ENCODE results near the gene NT5C3A.

Gene NT5C3A

GRCh38 chr7:33079096-33079495 lies 16.5 kb upstream of the NT5C3A start:
- no peak for DNase-seq

GRCh38 chr7:33076737-33077136 lies 14.2 kb upstream of the NT5C3A start:
- no peak for DNase-seq

GRCh38 chr7:33075818-33076518 lies 13.4 kb upstream of the NT5C3A start:
- DNase-seq, result no peak

GRCh38 chr7:33073243-33073642 lies 10.7 kb upstream of the NT5C3A start:
- no peak for DNase-seq

DNA sequence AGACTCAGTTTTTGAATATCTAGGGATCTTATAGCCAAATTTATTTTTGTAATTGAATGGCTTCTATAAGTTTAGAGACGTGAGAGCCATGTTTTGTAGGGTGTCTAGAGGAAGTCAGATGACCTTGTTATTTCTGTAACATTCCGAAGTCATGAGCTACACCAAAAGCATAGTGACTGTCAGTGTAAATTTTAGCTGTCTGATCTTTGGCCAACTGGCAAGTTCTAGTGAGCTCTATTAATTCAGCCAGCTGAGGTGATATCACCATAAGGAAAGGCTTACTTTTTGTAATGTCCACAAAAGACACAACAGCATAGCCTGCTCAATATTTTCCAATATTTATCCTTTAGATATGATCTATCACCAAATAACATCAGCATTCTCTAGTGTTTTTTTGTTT lies 9.9 kb upstream of the NT5C3A start:
- no peak for DNase-seq

DNA sequence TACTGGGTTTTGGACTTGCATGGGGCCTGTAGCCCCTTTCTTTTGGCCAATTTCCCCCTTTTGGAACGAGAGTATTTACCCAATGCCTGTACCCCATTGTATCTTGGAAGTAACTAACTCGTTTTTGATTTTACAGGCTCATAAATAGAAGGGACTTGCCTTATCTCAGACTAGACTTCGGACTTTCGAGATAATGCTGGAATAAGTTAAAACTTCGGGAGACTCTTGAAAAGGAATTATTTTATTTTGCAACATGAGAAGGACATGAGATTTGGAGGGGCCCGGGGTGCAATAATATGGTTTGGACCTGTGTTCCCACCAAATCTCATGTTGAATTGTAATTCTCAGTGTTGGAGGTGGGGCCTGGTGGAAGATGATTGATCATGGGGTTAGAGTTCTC lies 8.3 kb upstream of the NT5C3A start:
- no peak for DNase-seq

DNA sequence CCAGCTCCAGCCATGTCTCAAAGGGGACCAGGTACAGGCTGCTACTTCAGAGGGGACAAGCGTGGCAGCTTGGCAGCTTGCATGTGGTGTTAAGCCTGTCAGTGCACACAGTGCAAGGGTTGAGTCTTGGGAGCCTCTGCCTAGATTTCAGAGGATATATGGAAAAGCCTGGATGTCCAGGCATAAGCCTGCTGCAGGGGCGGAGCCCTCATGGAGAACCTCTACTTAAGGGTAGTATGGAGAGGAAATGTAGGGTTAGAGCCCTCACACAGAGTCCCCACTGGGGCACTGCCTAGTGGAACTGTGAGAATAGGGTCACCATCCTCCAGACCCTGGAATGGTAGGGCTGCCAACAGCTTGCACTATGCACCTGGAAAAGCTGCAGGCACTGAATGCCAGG lies 7.7 kb upstream of the NT5C3A start:
- DNase-seq, result no peak

- DNase-seq, result no peak
These were observed 5.3 kb upstream of the NT5C3A start for GRCh38 chr7:33067921-33068320.

GRCh38 chr7:33066771-33067170 lies 4.2 kb upstream of the NT5C3A start:
- DNase-seq, result no peak

DNA sequence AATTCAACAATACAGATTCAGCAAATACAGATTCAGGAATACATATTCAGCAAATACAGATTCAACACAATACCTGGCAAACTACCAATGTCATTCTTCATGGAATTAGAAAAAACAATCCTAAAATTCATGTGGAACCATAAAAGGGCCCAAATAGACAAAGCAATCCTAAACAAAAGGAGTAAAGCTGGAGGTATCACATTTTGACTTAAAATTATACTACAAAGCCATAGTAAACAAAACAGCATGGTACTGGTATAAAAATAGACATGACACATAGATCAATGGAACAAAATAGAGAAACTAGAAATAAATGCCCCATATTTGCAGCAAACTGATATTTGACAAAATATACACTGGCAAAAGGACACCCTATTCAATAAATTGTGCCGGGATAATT lies 3.4 kb upstream of the NT5C3A start:
- DNase-seq, result no peak

DNA sequence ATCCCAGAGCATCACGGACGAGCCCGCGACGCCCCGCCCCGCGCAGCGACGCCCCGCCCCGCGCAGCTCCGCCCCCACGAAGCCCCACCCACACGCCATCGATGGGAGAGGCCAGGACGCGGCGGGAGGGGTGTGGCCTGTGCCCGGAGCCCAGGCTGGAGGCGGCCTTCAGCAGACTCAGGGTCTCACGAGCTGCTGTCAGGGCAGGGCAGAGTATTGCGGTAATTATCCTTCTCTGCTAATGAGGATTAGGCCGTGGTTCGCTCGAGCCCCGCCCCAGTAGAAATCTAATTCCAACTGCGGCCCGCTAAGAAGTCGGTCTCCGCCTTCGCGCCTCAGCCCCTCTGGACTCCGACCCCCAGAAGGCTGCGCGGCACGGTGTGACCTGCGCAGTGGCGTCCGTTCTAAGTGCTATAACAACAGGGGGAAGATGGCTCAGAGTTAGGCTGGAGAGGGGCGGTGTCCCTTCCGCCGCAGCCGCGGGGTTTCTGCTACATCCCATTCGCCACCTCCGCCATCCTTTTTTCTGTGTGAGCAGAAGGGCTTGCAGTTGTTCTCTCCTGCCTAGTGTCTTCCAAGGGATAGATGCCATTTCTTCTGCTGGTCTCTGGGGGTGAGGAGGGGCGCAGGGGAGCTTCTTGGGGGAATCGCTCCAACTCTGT lies 337 bp upstream of the NT5C3A start:
- DNase-seq, result peak; percentile 100

- no peak for DNase-seq
These were observed 1.2 kb downstream of the NT5C3A start for GRCh38 chr7:33061282-33061937.

DNA sequence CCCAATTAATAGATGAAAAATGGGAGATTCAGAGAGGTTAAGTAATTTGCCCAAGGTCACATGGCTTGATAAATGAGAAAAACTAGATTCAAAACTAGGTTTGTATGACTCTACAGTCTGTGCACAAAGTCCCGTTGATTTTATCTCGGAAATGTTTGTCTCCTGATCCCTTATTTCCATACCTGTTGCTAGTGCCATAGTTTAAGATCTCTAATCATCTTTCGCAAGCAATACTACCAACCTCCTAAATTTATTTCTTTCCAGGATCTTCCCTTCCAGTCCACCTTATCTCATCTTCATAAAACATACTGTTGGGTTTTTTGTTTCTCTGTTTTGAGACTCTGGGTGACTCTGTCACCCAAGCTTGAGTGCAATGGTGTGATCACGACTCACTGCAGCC lies 2.9 kb downstream of the NT5C3A start:
- no peak for DNase-seq

DNA sequence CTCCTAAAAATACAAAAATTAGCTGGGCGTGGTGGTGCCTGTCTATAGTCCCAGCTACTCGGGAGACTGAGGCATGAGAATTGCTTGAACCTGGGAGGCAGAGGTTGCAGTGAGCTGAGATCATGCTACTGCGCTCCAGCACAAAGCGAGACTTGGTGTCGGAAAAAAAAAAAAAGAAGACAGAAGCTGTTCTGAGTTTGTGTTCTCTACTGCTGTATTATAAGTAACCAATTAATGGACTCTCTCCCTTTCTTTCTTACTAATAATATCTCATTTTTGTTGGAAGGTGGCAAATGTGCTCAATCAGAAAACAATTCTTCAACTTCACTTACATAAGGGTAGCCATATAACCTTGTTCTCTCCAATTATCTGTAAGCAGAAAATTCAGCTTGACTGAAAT lies 7.4 kb downstream of the NT5C3A start:
- DNase-seq, result no peak

DNA sequence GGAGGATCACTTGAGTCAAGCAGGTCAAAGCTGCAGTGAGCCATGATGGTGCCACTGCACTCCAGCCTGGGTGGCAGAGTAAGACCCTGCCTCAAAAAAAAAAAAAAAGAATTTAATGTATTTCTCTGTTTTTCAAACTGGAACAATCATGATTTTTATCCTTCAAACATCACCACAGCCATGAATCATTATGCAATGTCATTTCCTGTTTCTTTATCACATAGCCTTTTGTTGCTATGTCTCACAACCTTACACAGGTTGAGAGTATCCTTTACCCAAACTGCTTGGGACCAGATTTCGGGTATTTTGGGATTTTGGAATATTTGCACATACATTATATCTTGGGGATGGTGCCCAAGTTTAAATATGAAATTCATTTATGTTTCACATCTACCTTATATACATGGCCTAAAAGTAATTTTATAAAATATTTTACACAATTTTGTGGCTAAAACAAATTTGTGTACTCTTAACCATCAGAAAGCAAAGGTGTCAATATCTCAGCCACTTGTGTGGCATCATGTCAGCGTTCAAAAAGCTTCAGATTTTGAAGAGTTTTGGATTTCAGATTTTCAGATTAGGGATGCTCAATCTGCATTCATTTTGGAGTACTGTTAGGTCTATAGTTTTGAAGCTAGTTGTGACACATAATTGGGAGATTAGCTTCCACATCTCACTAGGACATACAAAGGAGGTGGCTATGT lies 8.2 kb downstream of the NT5C3A start:
- DNase-seq, result no peak

GRCh38 chr7:33053721-33054120 lies 8.9 kb downstream of the NT5C3A start:
- DNase-seq, result no peak

DNA sequence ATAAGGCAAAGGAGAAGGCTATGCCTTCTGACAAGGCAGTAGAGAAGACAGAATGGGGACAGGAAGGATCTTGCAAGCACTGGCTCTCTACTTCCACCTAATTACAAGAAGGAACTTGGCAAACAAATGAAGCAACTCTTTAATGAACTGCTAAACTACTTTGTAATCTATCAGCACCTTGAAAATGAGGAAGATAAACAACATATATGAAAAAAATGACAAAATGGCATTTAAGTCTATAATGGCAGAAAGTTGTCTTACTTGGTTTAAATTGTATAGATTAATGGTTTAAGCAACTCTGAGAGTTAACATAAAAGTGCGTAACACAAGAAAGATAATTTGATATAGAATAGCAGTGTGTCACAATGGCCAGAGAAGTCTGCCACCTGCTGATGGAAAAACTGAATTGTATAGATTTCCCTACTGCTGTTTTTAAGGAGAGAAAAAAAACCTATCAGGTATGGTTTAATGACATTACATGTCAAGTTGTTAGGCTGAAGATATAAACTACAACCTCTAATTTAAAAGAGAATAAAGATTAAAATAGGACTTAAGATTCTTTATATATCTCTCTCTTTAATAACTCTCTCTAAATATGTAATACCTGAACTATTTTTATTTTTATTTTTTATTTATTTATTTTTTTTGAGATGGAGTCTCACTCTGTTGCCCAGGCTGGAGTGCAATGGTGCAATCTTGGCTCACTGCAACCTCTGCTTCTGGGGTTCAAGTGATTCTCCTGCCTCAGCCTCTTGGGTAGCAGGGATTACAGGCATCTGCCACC lies 11.8 kb downstream of the NT5C3A start:
- DNase-seq, result peak; percentile 22

- no peak for DNase-seq
These were observed 13.9 kb downstream of the NT5C3A start for GRCh38 chr7:33048704-33049103.

GRCh38 chr7:33048257-33048656 lies 14.3 kb downstream of the NT5C3A start:
- no peak for DNase-seq

- no peak for DNase-seq
These were observed 17.6 kb downstream of the NT5C3A start for GRCh38 chr7:33044986-33045385.

DNA sequence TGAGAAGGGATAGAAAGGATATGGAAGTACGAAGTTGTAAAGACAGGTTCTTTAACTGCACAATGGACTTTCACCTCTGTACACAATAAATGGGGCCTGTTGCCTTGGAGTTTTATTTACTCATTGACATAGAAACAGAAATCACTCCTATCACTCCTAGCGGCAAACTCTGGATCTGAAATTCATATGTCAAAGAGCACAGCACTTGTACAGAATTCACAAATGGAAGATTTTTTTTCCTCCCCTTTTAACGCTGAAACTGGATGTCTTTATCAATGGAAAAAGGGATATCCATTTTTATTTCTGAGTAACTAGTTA lies 18.2 kb downstream of the NT5C3A start:
- DNase-seq, result no peak
